Thoracic aorta (tissue), 2 donors: ENCODE measurements around the gene GALNT9. TPM values are rescaled to one million over a fixed set of nuclear protein-coding genes. Genes with fewer than 3 reads are reported as not detected.

Source experiments
- ATAC-seq: fragments of 150-250 bp; one replicate; pipeline ENCODE4 v1.8.0; 2017; ENCODE audit warnings: low read depth; ENCODE audit not compliant: insufficient number of reproducible peaks, low FRiP score
- DNase-seq: peaks from one replicate; pipeline ENCODE4 v3.0.0-alpha.2; 2020; ENCODE audit warnings: low spot score
- H3K27ac ChIP-seq, 2 donors: fragments of 200-600 bp; sonication (generic); 1 replicate in 1 of 2; 2 replicates in 1 of 2; pipeline ENCODE4 v1.5.1; 2016; ENCODE audit warnings: mild to moderate bottlenecking in 2 of 2, moderate library complexity in 2 of 2
- H3K27me3 ChIP-seq: fragments of 200-600 bp; sonication (generic); replicated peaks from 2 replicates; pipeline ENCODE4 v1.6.0; 2016; ENCODE audit warnings: mild to moderate bottlenecking; ENCODE audit not compliant: insufficient read depth
- H3K36me3 ChIP-seq: fragments of 200-600 bp; sonication (generic); one replicate; pipeline ENCODE4 v1.5.1; 2016
- H3K4me1 ChIP-seq, 2 donors: fragments of 200-600 bp; sonication (generic); 1 replicate in 1 of 2; 2 replicates in 1 of 2; pipeline versions ENCODE4 v1.5.1 to v1.6.0; 2016; ENCODE audit warnings: low read depth in 2 of 2, mild to moderate bottlenecking in 1 of 2; ENCODE audit not compliant: control insufficient read depth in 1 of 2
- H3K4me3 ChIP-seq: fragments of 200-600 bp; sonication (generic); 2 replicates; pipeline ENCODE4 v1.5.1; 2016; ENCODE audit warnings: mild to moderate bottlenecking
- H3K9me3 ChIP-seq: fragments of 200-600 bp; sonication (generic); 2 replicates; pipeline ENCODE4 v1.5.1; 2016
- total RNA-seq, 2 donors: library from RNA; depleted of rRNA; stranded (reverse); fragments of >200 nt; gene quantifications; one replicate each; pipeline versions ENCODE4 v1.1.0 to v1.2.3, GENCODE V29; 2016
- TF ChIP-seq, protein P1 (sequence below): fragments of 200-600 bp; sonication (generic); IDR thresholded peaks from one replicate; pipeline ENCODE4 v1.5.1; 2019; ENCODE audit warnings: antibody characterized with exemption

Gene GALNT9
- total RNA-seq, 2 donors from 2014 or later = 1.7 TPM; not detected in 1

DNA sequence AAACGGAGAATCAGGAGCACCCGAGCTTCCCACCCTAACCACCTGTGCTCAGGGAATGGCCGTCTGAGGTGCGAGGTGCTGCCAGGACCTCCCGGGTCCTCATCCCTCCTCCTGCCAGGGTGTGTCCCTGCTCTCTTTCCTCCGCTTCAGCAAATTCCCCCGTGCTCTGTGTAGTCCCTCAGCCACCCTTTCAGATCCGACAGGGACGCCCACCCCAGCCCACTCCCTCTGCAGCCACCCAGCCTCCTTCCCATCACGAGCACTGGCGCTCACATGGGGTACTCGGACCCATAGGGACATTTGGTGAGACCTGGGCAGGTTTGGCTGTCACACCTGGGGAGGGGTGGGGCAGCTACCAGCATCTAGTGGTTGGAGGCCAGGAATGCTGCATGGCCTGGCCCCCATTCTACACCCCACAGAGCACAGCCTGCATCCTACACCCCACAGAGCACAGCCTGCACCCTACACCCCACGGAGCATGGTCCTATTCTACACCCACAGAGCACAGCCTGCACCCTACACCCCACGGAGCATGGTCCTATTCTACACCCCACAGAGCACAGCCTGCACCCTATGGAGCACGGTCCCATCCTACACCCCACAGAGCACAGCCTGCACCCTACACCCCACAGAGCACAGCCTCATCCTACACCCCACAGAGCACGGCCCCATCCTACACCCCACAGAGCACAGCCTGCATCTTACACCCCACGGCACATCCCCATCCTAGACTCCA is 12.7 kb downstream of the GALNT9 start:
- DNase-seq (no peak), ATAC-seq (no peak)
- Histone ChIP-seq H3K9me3 (peaks cover 3% of the 10 kb centered on the region), H3K27me3 (no peaks in the 10 kb centered on the region), H3K27ac (no peak overlapping the region), H3K4me3 (no peak overlapping the region), H3K4me1 (no peaks in the 10 kb centered on the region), H3K36me3 (no peaks in the 10 kb centered on the region)
- TF ChIP-seq, protein P1, sequence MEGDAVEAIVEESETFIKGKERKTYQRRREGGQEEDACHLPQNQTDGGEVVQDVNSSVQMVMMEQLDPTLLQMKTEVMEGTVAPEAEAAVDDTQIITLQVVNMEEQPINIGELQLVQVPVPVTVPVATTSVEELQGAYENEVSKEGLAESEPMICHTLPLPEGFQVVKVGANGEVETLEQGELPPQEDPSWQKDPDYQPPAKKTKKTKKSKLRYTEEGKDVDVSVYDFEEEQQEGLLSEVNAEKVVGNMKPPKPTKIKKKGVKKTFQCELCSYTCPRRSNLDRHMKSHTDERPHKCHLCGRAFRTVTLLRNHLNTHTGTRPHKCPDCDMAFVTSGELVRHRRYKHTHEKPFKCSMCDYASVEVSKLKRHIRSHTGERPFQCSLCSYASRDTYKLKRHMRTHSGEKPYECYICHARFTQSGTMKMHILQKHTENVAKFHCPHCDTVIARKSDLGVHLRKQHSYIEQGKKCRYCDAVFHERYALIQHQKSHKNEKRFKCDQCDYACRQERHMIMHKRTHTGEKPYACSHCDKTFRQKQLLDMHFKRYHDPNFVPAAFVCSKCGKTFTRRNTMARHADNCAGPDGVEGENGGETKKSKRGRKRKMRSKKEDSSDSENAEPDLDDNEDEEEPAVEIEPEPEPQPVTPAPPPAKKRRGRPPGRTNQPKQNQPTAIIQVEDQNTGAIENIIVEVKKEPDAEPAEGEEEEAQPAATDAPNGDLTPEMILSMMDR = no peak

DNA sequence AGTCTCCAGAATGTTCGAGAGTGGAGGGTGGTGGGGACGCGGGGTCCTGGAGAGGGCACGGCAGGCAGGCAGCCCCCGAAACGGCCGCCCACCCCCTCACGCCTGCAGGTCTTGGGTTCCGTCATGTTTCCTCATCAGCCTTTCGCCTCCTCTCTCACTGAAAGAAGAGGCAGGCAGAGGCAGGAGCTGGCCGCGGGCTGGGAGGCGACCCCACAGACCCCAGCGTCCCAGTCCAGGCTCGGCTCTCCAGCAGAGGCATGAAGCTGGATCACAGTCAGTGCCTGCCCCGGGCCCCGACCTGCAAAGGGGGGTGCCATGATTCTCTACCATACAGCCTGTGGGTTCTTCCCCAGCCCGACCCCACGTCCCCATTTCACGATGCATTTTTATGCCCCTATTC is 13.4 kb downstream of the GALNT9 start:
- H3K4me3 ChIP-seq = no peak overlapping the region
- no peak for ATAC-seq
- no peak overlapping the region for H3K27ac ChIP-seq
- TF ChIP-seq, protein P1 = no peak
- H3K9me3 ChIP-seq = peaks cover 9% of the 10 kb centered on the region
- H3K4me1 ChIP-seq = no peaks in the 10 kb centered on the region
- H3K27me3 ChIP-seq = no peaks in the 10 kb centered on the region
- no peak for DNase-seq
- no peaks in the 10 kb centered on the region for H3K36me3 ChIP-seq

DNA sequence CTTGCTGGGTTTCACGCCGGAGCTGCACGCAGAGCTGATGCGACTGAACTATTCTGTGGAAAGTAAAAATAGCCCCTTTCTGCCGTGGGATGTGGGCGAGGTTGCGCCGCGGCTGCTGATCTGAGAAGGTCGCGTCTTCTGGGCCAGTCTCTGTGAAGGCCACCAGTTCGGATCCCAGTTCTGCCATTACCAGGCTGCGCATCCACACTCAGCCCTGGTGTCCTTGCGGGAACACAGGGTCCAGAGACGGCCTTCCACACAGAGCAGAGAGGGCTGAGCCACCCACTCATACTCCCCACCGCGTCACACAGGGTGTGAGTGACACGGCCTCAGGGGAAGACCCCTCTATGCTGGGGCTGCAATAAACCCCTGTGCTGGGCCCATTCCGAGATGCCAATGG is 13.9 kb downstream of the GALNT9 start:
- no peaks in the 10 kb centered on the region for H3K36me3 ChIP-seq
- H3K9me3 ChIP-seq = peaks cover 9% of the 10 kb centered on the region
- H3K4me1 ChIP-seq = no peaks in the 10 kb centered on the region
- DNase-seq (no peak), ATAC-seq (no peak)
- no peak overlapping the region for H3K4me3 ChIP-seq
- no peak overlapping the region for H3K27ac ChIP-seq
- TF ChIP-seq, protein P1 = no peak
- no peaks in the 10 kb centered on the region for H3K27me3 ChIP-seq

DNA sequence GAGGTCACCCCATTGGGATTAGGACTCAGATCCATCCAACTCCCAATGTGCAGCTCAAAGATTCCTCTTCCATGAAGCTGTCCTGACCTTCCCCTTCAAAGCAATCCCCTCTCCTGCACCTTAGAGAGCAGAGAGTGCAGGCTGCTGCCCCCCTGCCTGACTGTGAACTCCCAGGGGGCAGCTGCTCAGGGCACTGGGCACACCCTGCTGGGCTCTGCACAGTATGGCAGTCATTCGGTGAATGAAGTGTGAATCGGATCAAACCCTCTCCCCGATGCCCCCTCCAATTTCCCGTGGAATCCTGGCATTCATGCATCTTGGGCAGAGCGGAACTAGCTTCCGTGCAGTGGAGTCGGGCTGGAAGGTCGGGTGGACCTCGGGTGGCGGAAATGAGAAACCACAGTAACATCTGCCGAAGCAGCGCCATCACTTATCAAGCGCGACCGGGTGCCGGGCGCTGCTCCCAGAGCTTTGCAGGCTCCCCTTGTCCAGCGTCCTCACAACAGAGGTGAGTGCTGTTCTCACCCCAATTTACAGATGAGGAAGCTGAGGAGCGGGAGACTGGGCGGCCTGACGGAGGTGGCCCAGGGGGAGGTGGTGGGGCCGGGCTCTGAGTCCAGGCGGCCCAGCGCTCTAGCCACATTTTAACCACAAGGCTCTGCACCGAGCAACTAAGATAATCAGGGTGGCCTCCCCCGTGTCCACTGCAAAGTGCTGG is 14.7 kb downstream of the GALNT9 start:
- Histone ChIP-seq H3K36me3 (no peaks in the 10 kb centered on the region), H3K4me3 (no peak overlapping the region), H3K27me3 (no peaks in the 10 kb centered on the region), H3K9me3 (peaks cover 9% of the 10 kb centered on the region), H3K4me1 (no peaks in the 10 kb centered on the region), H3K27ac (no peak overlapping the region)
- TF ChIP-seq, protein P1 = no peak
- DNase-seq (no peak), ATAC-seq (no peak)

DNA sequence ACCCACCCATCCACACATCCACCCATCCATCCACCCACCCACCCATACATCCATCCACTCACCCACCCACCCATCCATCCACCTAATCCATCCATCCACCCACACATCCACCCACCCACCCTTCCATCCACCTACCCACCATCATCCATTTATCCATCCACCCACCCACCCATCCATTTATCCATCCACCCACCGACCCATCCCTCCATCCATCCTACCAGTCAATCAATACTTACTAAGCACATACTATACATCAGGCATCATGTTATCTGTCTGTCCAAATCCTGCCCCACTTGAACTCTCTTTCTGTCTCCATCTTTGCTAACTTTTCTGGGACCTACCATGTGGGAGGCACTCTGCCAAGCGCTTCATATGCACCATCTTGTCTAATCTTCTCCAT is 15.4 kb downstream of the GALNT9 start:
- no peaks in the 10 kb centered on the region for H3K36me3 ChIP-seq
- DNase-seq = no peak
- no peak overlapping the region for H3K27ac ChIP-seq
- H3K27me3 ChIP-seq = no peaks in the 10 kb centered on the region
- H3K9me3 ChIP-seq = peaks cover 9% of the 10 kb centered on the region
- TF ChIP-seq, protein P1 = no peak
- no peak overlapping the region for H3K4me3 ChIP-seq
- ATAC-seq = no peak
- no peaks in the 10 kb centered on the region for H3K4me1 ChIP-seq
